ENCODE results near the gene MPPED1. TPM values are rescaled to one million over a fixed set of nuclear protein-coding genes. Genes with fewer than 3 reads are reported as not detected.

MPPED1 gene
- total and polyA plus RNA-seq, 4 donors: 0.89 to 6.5 (median 4.1) TPM

GRCh38 chr22:43535336-43535735 lies 123.5 kb downstream of the MPPED1 start:
- no peak overlapping the region for H3K4me3 ChIP-seq (ENCODE audit: low read depth in 1 of 3, low read length in 3 of 3)
- H3K4me1 ChIP-seq (ENCODE audit: control insufficient read depth in 4 of 4, insufficient read depth in 4 of 4, low read length in 3 of 4): no peaks in the 10 kb centered on the region
- 94% methylated on average over 7 of the region's 7 CpGs for WGBS
- H3K27ac ChIP-seq (ENCODE audit: low read depth in 1 of 2, low read length in 2 of 2): no peak overlapping the region
- no peak for TF ChIP-seq EGR1 (IDR thresholded peaks at IDR 0.05; ENCODE audit: low read depth in 2 of 2)
- no peak for TF ChIP-seq MAX (IDR thresholded peaks at IDR 0.05)
- no peak for TF ChIP-seq RAD21 (IDR thresholded peaks at IDR 0.05)
- no peak for TF ChIP-seq SP1 (IDR thresholded peaks at IDR 0.05)
- no peak for TF ChIP-seq FOXA1 (IDR thresholded peaks at IDR 0.05)
- TF ChIP-seq TAF1 (conservative IDR thresholded peaks at IDR 0.05): no peak
- TF ChIP-seq HNF4G (IDR thresholded peaks at IDR 0.05): no peak
- no peak for TF ChIP-seq CTCF (IDR thresholded peaks at IDR 0.05; ENCODE audit: low read depth, low read length, missing input control)
- TF ChIP-seq HNF4A (conservative IDR thresholded peaks at IDR 0.05): no peak
- TF ChIP-seq JUND (IDR thresholded peaks at IDR 0.05): no peak
- no peak for TF ChIP-seq NR2F2 (IDR thresholded peaks at IDR 0.05)
- TF ChIP-seq ZBTB33 (IDR thresholded peaks at IDR 0.05): no peak
- no peak for TF ChIP-seq REST (IDR thresholded peaks at IDR 0.05)
- TF ChIP-seq RXRA (IDR thresholded peaks at IDR 0.05): no peak
- TF ChIP-seq YY1 (IDR thresholded peaks at IDR 0.05): no peak
- no peak for TF ChIP-seq ATF3 (IDR thresholded peaks at IDR 0.05)
- no peak for TF ChIP-seq GABPA (IDR thresholded peaks at IDR 0.05 in 1 of 2, conservative IDR thresholded peaks at IDR 0.05 in 1 of 2)
- no peak for TF ChIP-seq FOXA2 (IDR thresholded peaks at IDR 0.05)
- no peak for DNase-seq (ENCODE audit: low spot score)
- H3K27me3 ChIP-seq (ENCODE audit: control insufficient read depth in 4 of 4, insufficient read depth in 4 of 4, low read length in 3 of 4): no peaks in the 10 kb centered on the region
- H3K9ac ChIP-seq (ENCODE audit: low read depth in 1 of 2, low read length in 2 of 2): no peak overlapping the region
- H3K36me3 ChIP-seq (ENCODE audit: control insufficient read depth in 4 of 4, insufficient read depth in 3 of 4, low read depth in 1 of 4, low read length in 3 of 4): no peaks in the 10 kb centered on the region
- H3K9me3 ChIP-seq (ENCODE audit: control insufficient read depth in 4 of 4, low read length in 3 of 4): no peaks in the 10 kb centered on the region

Data from liver (tissue), 9 donors.